Brain microvascular endothelial cell (primary cell): ENCODE measurements around the gene MTHFS.

Experiments
- DNase-seq: peaks from one replicate; pipeline ENCODE4 v3.0.0-alpha.2; 2020
- H3K27ac ChIP-seq: fragments of 250-450 bp; sonication (Bioruptor Pico); 2 replicates; pipeline ENCODE4 v1.5.1; 2020; ENCODE audit warnings: mild to moderate bottlenecking, moderate library complexity
- H3K27me3 ChIP-seq: fragments of 250-450 bp; sonication (Bioruptor Pico); replicated peaks from 2 replicates; pipeline ENCODE4 v1.5.1; 2020; ENCODE audit warnings: mild to moderate bottlenecking
- H3K36me3 ChIP-seq: fragments of 250-450 bp; sonication (Bioruptor Pico); replicated peaks from 2 replicates; pipeline ENCODE4 v1.5.1; 2020; ENCODE audit warnings: mild to moderate bottlenecking
- H3K4me3 ChIP-seq: 2 replicates; pipeline ENCODE4 v1.5.1; 2011; ENCODE audit warnings: low read depth, mild to moderate bottlenecking, control low read depth, low read length, moderate library complexity
- CTCF ChIP-seq: IDR thresholded peaks from 2 replicates; pipeline ENCODE4 v1.5.1; 2011; ENCODE audit warnings: low read depth, mild to moderate bottlenecking, moderate library complexity, low read length, control low read depth, inconsistent platforms; ENCODE audit errors: missing control alignments
- in situ Hi-C: cut with HindIII; loops from 2 replicates; pipeline ENCODE4 v1.10.0; 2017; ENCODE audit warnings: low sequenced_read_pairs, low pct_ligation_motif_present

Gene MTHFS

DNA sequence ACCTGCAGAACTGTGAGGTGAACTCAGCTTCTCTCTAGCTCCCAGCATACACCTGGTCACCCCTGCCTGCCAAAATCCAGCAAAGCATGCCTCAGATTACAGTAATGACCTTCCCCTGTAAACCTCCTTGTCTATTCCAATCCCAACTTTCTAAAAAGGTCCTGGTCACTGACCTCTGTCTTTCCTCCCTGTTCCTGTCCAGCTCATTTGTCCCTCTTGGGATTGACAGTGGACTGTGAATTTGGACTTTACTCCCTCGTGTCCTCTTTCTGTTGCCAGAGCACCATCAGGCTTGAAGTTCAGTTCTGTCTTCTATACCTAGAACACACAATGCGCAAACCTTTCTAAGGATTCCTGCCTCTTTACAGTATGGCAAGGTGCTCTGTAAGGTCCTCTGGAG, 50.3 kb downstream of the MTHFS start:
- TF ChIP-seq CTCF = no peak
- in situ Hi-C loops = no loop called here

GRCh38 chr15:79844221-79844620, 52.6 kb downstream of the MTHFS start:
- Histone ChIP-seq H3K27ac (no peak overlapping the region), H3K4me3 (no peak overlapping the region), H3K27me3 (no peaks in the 10 kb centered on the region), H3K36me3 (no peaks in the 10 kb centered on the region)
- in situ Hi-C loops = no loop called here
- no peak for DNase-seq
- TF ChIP-seq CTCF = no peak

More for the DNA sequence above, 50.3 kb downstream of the MTHFS start:
- Histone ChIP-seq H3K27me3 (no peaks in the 10 kb centered on the region), H3K27ac (no peak overlapping the region), H3K4me3 (no peak overlapping the region), H3K36me3 (no peaks in the 10 kb centered on the region)
- no peak for DNase-seq

GRCh38 chr15:79837846-79838245, 59.0 kb downstream of the MTHFS start:
- H3K27ac ChIP-seq = no peak overlapping the region
- H3K27me3 ChIP-seq = no peaks in the 10 kb centered on the region
- H3K4me3 ChIP-seq = no peak overlapping the region
- H3K36me3 ChIP-seq = no peaks in the 10 kb centered on the region
- in situ Hi-C loops = no loop called here
- no peak for DNase-seq
- TF ChIP-seq CTCF = no peak

DNA sequence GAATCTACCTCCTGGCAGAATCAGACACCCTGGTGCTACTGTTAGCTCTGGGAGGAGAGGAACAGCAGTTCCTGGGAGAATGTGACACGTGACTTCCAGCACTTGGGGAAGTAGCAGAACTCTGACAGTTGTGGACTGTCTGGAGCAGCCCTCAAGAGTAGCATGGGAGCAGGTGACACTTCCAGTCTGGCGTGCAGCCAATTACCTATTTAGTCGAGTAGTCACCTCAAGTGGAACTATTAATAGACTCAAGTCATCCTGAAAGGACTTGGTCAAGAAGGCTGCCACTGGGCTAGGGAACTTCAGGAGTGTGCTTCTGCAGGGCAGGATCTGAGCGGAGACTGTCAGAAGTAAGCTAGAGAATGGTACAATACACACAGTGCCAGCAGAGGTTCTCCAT, 62.3 kb downstream of the MTHFS start:
- TF ChIP-seq CTCF = no peak
- no peaks in the 10 kb centered on the region for H3K36me3 ChIP-seq
- H3K27ac ChIP-seq = no peak overlapping the region
- DNase-seq = no peak
- in situ Hi-C loops = no loop called here
- no peaks in the 10 kb centered on the region for H3K27me3 ChIP-seq
- H3K4me3 ChIP-seq = no peak overlapping the region

- H3K36me3 ChIP-seq = no peaks in the 10 kb centered on the region
- in situ Hi-C loops = no loop called here
- no peak for DNase-seq
- H3K27ac ChIP-seq = no peak overlapping the region
- no peaks in the 10 kb centered on the region for H3K27me3 ChIP-seq
- TF ChIP-seq CTCF = no peak
- H3K4me3 ChIP-seq = no peak overlapping the region
Measured at GRCh38 chr15:79832367-79833120, 64.3 kb downstream of the MTHFS start.

DNA sequence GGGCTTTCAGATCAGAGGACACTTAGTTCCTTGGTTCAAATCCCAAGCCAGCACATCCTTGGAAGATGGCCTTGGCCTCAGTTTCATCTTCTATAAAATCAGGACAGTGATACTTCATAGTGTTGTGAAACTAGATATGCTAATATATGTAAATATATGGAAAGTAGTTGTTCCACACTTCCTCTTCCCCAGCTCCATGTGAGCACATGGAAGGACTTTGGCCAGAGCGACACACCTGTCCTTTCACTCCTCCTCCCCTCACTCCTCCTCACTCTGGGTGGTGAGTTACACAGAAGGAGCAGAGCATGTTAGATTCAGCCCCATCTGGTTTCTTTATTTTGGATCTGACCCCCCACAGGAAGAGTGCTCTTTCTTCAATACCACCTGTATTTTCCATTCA, 65.2 kb downstream of the MTHFS start:
- in situ Hi-C loops = no loop called here
- Histone ChIP-seq H3K4me3 (no peak overlapping the region), H3K27ac (no peak overlapping the region), H3K36me3 (no peaks in the 10 kb centered on the region), H3K27me3 (no peaks in the 10 kb centered on the region)
- no peak for TF ChIP-seq CTCF
- DNase-seq = no peak
